ENCODE data around the gene CREB5. TPM values are rescaled to one million over a fixed set of nuclear protein-coding genes. Genes with fewer than 3 reads are reported as not detected.
A peak's percentile ranks its signal among the peaks of the same experiment; 100 is the strongest.

Gene CREB5
- total RNA-seq, 1 experiment from 2014 or later = 2.1 TPM

DNA sequence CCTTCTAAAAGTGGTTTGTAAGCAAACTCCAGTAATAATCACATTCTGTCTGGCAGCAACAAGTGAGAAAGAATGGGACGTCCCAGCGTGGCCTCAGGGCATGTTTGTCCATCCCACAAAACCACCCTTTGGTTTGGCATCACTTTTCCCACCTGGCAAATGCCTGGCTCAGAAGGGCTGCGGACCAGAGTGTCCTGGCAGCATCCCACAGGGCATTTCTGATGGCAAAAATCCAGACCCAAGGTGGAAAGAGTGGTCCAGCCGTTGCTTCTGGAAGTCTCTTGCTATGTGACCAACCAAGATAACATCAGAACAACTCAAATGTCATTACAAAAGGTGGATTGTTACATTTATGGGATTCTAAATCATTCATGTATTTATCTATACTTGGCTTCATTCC lies 174.4 kb downstream of the CREB5 start:
- Histone ChIP-seq H3K4me1 (replicated peaks; ENCODE audit: insufficient read depth) (peaks cover 24% of the 10 kb centered on the region), H3K4me2 (peak overlapping the region; percentile 62), H3K36me3 (ENCODE audit: low read depth) (no peaks in the 10 kb centered on the region), H3F3A (ENCODE audit: insufficient read depth, low read depth) (peaks cover 7% of the 10 kb centered on the region), H3K27me3 (ENCODE audit: insufficient read depth, low read depth) (0 out of 2 replicates have a peak, but pooled peaks cover 6% of the 10 kb centered on the region), H3K9me3 (ENCODE audit: insufficient read depth, low read depth) (no peaks in the 10 kb centered on the region), H3K27ac (peak overlapping the region; percentile 50), H4K20me1 (ENCODE audit: insufficient read depth) (no peaks in the 10 kb centered on the region), H3K79me2 (ENCODE audit: low read depth) (no peaks in the 10 kb centered on the region), H2AFZ (no peak overlapping the region), H3K4me3 (no peak overlapping the region), H3K9me2 (ENCODE audit: insufficient read depth) (no peaks in the 10 kb centered on the region)
- intact Hi-C loops (cut with micrococcal nuclease; ENCODE audit: unreplicated experiment) = no loop called here
- CTCF ChIA-PET = no interaction called here
- POLR2A ChIA-PET (ENCODE audit: unreplicated experiment) = no interaction called here
- BruUV-seq (replicated peaks) = no TSS peak
- no peak for TF ChIP-seq EZH2 (IDR thresholded peaks at IDR 0.05; ENCODE audit: low read depth)
- TF ChIP-seq, protein P1, sequence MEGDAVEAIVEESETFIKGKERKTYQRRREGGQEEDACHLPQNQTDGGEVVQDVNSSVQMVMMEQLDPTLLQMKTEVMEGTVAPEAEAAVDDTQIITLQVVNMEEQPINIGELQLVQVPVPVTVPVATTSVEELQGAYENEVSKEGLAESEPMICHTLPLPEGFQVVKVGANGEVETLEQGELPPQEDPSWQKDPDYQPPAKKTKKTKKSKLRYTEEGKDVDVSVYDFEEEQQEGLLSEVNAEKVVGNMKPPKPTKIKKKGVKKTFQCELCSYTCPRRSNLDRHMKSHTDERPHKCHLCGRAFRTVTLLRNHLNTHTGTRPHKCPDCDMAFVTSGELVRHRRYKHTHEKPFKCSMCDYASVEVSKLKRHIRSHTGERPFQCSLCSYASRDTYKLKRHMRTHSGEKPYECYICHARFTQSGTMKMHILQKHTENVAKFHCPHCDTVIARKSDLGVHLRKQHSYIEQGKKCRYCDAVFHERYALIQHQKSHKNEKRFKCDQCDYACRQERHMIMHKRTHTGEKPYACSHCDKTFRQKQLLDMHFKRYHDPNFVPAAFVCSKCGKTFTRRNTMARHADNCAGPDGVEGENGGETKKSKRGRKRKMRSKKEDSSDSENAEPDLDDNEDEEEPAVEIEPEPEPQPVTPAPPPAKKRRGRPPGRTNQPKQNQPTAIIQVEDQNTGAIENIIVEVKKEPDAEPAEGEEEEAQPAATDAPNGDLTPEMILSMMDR (conservative IDR thresholded peaks at IDR 0.05) = no peak
- peak; percentile 31 to 68 for DNase-seq

DNA sequence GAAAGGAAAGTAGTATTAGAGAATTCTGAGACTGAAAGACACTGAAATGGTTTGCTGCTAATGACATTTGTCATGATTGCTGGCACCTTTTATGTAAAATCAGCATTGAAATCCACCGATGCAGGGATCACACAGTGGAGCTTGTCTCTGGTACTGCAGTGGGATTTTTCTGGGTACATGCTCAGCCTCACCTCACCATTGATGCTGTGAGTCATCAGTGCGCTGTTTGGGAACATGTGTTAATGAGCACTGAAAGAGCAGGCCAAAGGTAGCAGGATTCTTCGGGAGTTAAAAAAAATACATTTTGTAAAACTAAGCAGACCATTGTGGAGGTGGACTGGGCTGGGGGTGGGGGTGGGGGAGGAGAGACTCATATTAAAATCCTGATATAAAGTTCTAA lies 174.9 kb downstream of the CREB5 start:
- peaks cover 24% of the 10 kb centered on the region for H3K4me1 ChIP-seq (replicated peaks; ENCODE audit: insufficient read depth)
- no peak overlapping the region for H2AFZ ChIP-seq
- no peaks in the 10 kb centered on the region for H3K9me3 ChIP-seq (ENCODE audit: insufficient read depth, low read depth)
- ChIA-PET POLR2A (ENCODE audit: unreplicated experiment) (no interaction called here), CTCF (no interaction called here)
- intact Hi-C loops (cut with micrococcal nuclease; ENCODE audit: unreplicated experiment) = no loop called here
- H3K36me3 ChIP-seq (ENCODE audit: low read depth) = no peaks in the 10 kb centered on the region
- TF ChIP-seq, protein P1 (conservative IDR thresholded peaks at IDR 0.05) = no peak
- H3K27ac ChIP-seq = peak overlapping the region; percentile 50
- peaks cover 7% of the 10 kb centered on the region for H3F3A ChIP-seq (ENCODE audit: insufficient read depth, low read depth)
- no peak overlapping the region for H3K4me3 ChIP-seq
- no TSS peak for BruUV-seq (replicated peaks)
- DNase-seq = peak in 1 of 2 experiments; percentile 70
- H3K4me2 ChIP-seq = peak overlapping the region; percentile 62
- 0 out of 2 replicates have a peak, but pooled peaks cover 3% of the 10 kb centered on the region for H3K27me3 ChIP-seq (ENCODE audit: insufficient read depth, low read depth)
- H3K9me2 ChIP-seq (ENCODE audit: insufficient read depth) = no peaks in the 10 kb centered on the region
- H3K79me2 ChIP-seq (ENCODE audit: low read depth) = no peaks in the 10 kb centered on the region
- no peaks in the 10 kb centered on the region for H4K20me1 ChIP-seq (ENCODE audit: insufficient read depth)

DNA sequence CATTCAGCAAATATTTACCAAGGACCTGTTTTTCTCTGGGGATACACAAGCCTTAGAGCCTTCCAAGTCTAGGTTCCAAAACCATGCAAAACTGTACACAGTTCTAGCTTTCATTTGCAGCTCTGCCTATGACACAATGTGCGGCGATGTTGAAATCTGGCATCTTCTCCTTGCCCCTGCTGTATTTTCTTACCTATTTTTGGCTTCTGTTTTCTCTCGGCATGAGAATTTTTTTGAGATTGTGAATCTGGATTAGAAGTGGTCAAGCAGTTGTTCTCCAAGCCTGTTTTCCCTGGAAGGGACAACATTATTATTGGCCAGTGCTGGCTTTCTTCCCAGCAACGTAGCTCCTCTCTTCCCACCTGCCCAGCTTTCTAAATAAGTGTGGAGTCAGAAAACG lies 176.3 kb downstream of the CREB5 start:
- H2AFZ ChIP-seq = no peak overlapping the region
- TF ChIP-seq EZH2 (IDR thresholded peaks at IDR 0.05; ENCODE audit: low read depth) = no peak
- TF ChIP-seq, protein P1 (conservative IDR thresholded peaks at IDR 0.05) = no peak
- H3K36me3 ChIP-seq (ENCODE audit: low read depth) = no peaks in the 10 kb centered on the region
- peaks cover 7% of the 10 kb centered on the region for H3F3A ChIP-seq (ENCODE audit: insufficient read depth, low read depth)
- DNase-seq = peak in 1 of 2 experiments; percentile 25
- H3K4me2 ChIP-seq = no peak overlapping the region
- H3K4me1 ChIP-seq (replicated peaks; ENCODE audit: insufficient read depth) = peaks cover 24% of the 10 kb centered on the region
- intact Hi-C loops (cut with micrococcal nuclease; ENCODE audit: unreplicated experiment) = no loop called here
- no peak overlapping the region for H3K4me3 ChIP-seq
- H3K79me2 ChIP-seq (ENCODE audit: low read depth) = no peaks in the 10 kb centered on the region
- no peaks in the 10 kb centered on the region for H4K20me1 ChIP-seq (ENCODE audit: insufficient read depth)
- H3K9me3 ChIP-seq (ENCODE audit: insufficient read depth, low read depth) = no peaks in the 10 kb centered on the region
- no peaks in the 10 kb centered on the region for H3K9me2 ChIP-seq (ENCODE audit: insufficient read depth)
- H3K27me3 ChIP-seq (ENCODE audit: insufficient read depth, low read depth) = no peaks in the 10 kb centered on the region
- no TSS peak for BruUV-seq (replicated peaks)
- ChIA-PET POLR2A (ENCODE audit: unreplicated experiment) (no interaction called here), CTCF (no interaction called here)
- H3K27ac ChIP-seq = no peak overlapping the region
